Pancreas (tissue), 10 donors: ENCODE data around the gene PPAN. TPM values are rescaled to one million over a fixed set of nuclear protein-coding genes. Genes with fewer than 3 reads are reported as not detected.

Experiments
- ATAC-seq, 4 donors: fragments of 200-7000 bp; cut with Tn5 transposase; one replicate each; pipeline versions ENCODE4 v1.8.0 to v1.9.1; 2020; ENCODE audit warnings: mild to moderate bottlenecking in 4 of 4, moderate library complexity in 4 of 4
- DNase-seq, 6 donors: peaks; one replicate each; pipeline ENCODE4 v3.0.0-alpha.2; 2020
- FAIRE-seq: peaks from 2 replicates; lab custom pipeline; 2012; peaks lifted over from hg19 to GRCh38; lab: Jason Lieb, UNC
- H3K27ac ChIP-seq, 4 donors: fragments of 200-600 bp; sonication (generic); 1 replicate in 3 of 4; 2 replicates in 1 of 4; pipeline versions ENCODE4 v1.5.0 to v1.8.0; 2020
- H3K27me3 ChIP-seq, 4 donors: fragments of 200-600 bp; one replicate each; pipeline ENCODE4 v1.8.0; 2021
- H3K36me3 ChIP-seq, 3 donors: fragments of 200-600 bp; sonication (generic) in 1 of 3; one replicate each; pipeline versions ENCODE4 v1.5.0 to v1.8.0; 2020 to 2021
- H3K4me1 ChIP-seq, 3 donors: fragments of 200-600 bp; one replicate each; pipeline ENCODE4 v1.8.0; 2021
- H3K4me3 ChIP-seq, 4 donors: fragments of 200-600 bp; sonication (generic) in 2 of 4; one replicate each; pipeline versions ENCODE4 v1.5.0 to v1.8.0; 2020 to 2021
- H3K9me3 ChIP-seq, 4 donors: fragments of 200-600 bp; one replicate each; pipeline ENCODE4 v1.8.0; 2021
- CTCF ChIP-seq, 4 donors: fragments of 200-600 bp; sonication (generic) in 3 of 4; IDR thresholded peaks; one replicate each; pipeline versions ENCODE4 v1.5.0 to v1.8.0; 2021; ENCODE audit warnings: antibody characterized with exemption in 4 of 4
- whole genome bisulfite sequencing, 2 donors: extraction: QIAGEN DNeasy Blood & Tissue Kit; methylation state at CpG; one replicate each; pipeline ENCODE4 v1.1.7; 2013; 5-methylcytosine and 5-hydroxymethylcytosine counted together
- intact Hi-C, 3 donors: fragments of 100-400 bp; cut with DNase I; formaldehyde crosslinking; loops; one replicate each; pipeline versions ENCODE4 v1.11.1 to v1.14.2; 2022
- polyA plus RNA-seq, 2 donors: library from polyadenylated mRNA; stranded (reverse); fragments of 200-250 nt; gene quantifications; one replicate each; pipeline ENCODE4 v1.2.3, GENCODE V29; 2013
- total RNA-seq, 6 donors: library from RNA; stranded (reverse); fragmentation: NEBNext Ultra II Directional in 4 of 6; extraction: Animal tissue kit (Norgen Biotek cat#: 25700) in 4 of 6; gene quantifications; one replicate each; pipeline versions ENCODE4 v1.2.1 to v1.2.4, GENCODE V29; 2021 to 2023
- donor health status: healthy with polysubstance abuse.
- donor health status: DM: no; HTN: no; CAD: no; lungs with moderate emphysema.
- donor health status: DM: no; HTN: no; CAD: no.
- donor health status: control.
- donor health status: control.
- donor health status: Bipolar disorder and iron deficiency.
- donor health status: DM: yes; HTN: yes; CAD: no.
- donor health status: DM: no; HTN: no; CAD: no.
- donor health status: DM: no; HTN: no; CAD: no.
- donor health status: DM: yes; HTN: yes; CAD: no.

Gene PPAN
- total and polyA plus RNA-seq, 8 donors: 9.3 to 67.9 (median 19.4) TPM

GRCh38 chr19:10109528-10109927, 3.4 kb downstream of the PPAN start:
- FAIRE-seq: no peak
- ATAC-seq: no peak
- DNase-seq: peak in 1 of 6 donors; percentile 62
- peaks cover 0 to 12% (median 4%) of the 10 kb centered on the region in 3 donors for H3K4me1 ChIP-seq
- no peaks in the 10 kb centered on the region for H3K27me3 ChIP-seq
- intact Hi-C loops: no loop called here
- no peak overlapping the region for H3K27ac ChIP-seq
- H3K4me3 ChIP-seq: no peak overlapping the region
- H3K36me3 ChIP-seq: peaks cover 14 to 31% (median 30%) of the 10 kb centered on the region in 3 donors
- no peaks in the 10 kb centered on the region for H3K9me3 ChIP-seq
- no peak for TF ChIP-seq CTCF (IDR thresholded peaks at IDR 0.05)
- 87 to 93% methylated on average over 14 of the region's 14 CpGs for WGBS, 2 donors

GRCh38 chr19:10110076-10110971, 4.2 kb downstream of the PPAN start:
- intact Hi-C loops: loop anchor here in 1 of 3 donors (10.0 kb wide), 1 partner anchor 166 kb away; no protein-coding TSS in a partner anchor
- Histone ChIP-seq H3K4me1 (peaks cover 0 to 12% (median 4%) of the 10 kb centered on the region in 3 donors), H3K9me3 (no peaks in the 10 kb centered on the region), H3K36me3 (peaks cover 14 to 37% (median 30%) of the 10 kb centered on the region in 3 donors), H3K27ac (no peak overlapping the region), H3K4me3 (no peak overlapping the region), H3K27me3 (no peaks in the 10 kb centered on the region)
- TF ChIP-seq CTCF (IDR thresholded peaks at IDR 0.05): no peak
- peak in 2 of 6 donors; percentile 45 to 79 for DNase-seq
- no peak for FAIRE-seq
- 92 to 95% methylated on average over 44 of the region's 44 CpGs for WGBS, 2 donors
- ATAC-seq: no peak

GRCh38 chr19:10110972-10111317, 4.8 kb downstream of the PPAN start:
- H3K4me3 ChIP-seq: no peak overlapping the region
- peaks cover 0 to 9% (median 4%) of the 10 kb centered on the region in 3 donors for H3K4me1 ChIP-seq
- TF ChIP-seq CTCF (IDR thresholded peaks at IDR 0.05): no peak
- H3K27me3 ChIP-seq: no peaks in the 10 kb centered on the region
- DNase-seq (peak in 1 of 6 donors; percentile 71), ATAC-seq (no peak), FAIRE-seq (no peak)
- 88 to 93% methylated on average over 19 of the region's 19 CpGs for WGBS, 2 donors
- peaks cover 14 to 37% (median 32%) of the 10 kb centered on the region in 3 donors for H3K36me3 ChIP-seq
- H3K27ac ChIP-seq: no peak overlapping the region
- intact Hi-C loops: loop anchor here in 1 of 3 donors (10.0 kb wide), 1 partner anchor 166 kb away; no protein-coding TSS in a partner anchor
- H3K9me3 ChIP-seq: no peaks in the 10 kb centered on the region

- DNase-seq (peak in 1 of 6 donors; percentile 72), FAIRE-seq (no peak), ATAC-seq (peak in 1 of 4 donors; percentile 20)
- H3K4me1 ChIP-seq: peaks cover 0 to 9% (median 4%) of the 10 kb centered on the region in 3 donors
- peak within 1 kb of the TSS in 1 of 4 donors; percentile 8 for H3K27ac ChIP-seq
- peak within 1 kb of the TSS in 1 of 4 donors; percentile 10 for H3K4me3 ChIP-seq
- no peaks in the 10 kb centered on the region for H3K9me3 ChIP-seq
- WGBS, 2 donors: 75 to 82% methylated on average over 8 of the region's 8 CpGs
- TF ChIP-seq CTCF (IDR thresholded peaks at IDR 0.05): no peak
- intact Hi-C loops: loop anchor here in 1 of 3 donors (10.0 kb wide), 1 partner anchor 167 kb away; no protein-coding TSS in a partner anchor
- H3K36me3 ChIP-seq: peaks cover 14 to 42% (median 35%) of the 10 kb centered on the region in 3 donors
- no peaks in the 10 kb centered on the region for H3K27me3 ChIP-seq
These were observed 5.2 kb downstream of the PPAN start, which contains the start of gene P2RY11 for GRCh38 chr19:10111405-10111811. Gene P2RY11, plus strand, starts transcription at chr19:10111693. Its CDS starts 29 bp downstream, at chr19:10111722.
